Measurements from ENCODE around the gene CLEC4F.

Gene CLEC4F

GRCh38 chr2:70850925-70851324 is 30.5 kb upstream of the CLEC4F start:
- TF ChIP-seq, protein P1, sequence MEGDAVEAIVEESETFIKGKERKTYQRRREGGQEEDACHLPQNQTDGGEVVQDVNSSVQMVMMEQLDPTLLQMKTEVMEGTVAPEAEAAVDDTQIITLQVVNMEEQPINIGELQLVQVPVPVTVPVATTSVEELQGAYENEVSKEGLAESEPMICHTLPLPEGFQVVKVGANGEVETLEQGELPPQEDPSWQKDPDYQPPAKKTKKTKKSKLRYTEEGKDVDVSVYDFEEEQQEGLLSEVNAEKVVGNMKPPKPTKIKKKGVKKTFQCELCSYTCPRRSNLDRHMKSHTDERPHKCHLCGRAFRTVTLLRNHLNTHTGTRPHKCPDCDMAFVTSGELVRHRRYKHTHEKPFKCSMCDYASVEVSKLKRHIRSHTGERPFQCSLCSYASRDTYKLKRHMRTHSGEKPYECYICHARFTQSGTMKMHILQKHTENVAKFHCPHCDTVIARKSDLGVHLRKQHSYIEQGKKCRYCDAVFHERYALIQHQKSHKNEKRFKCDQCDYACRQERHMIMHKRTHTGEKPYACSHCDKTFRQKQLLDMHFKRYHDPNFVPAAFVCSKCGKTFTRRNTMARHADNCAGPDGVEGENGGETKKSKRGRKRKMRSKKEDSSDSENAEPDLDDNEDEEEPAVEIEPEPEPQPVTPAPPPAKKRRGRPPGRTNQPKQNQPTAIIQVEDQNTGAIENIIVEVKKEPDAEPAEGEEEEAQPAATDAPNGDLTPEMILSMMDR (IDR thresholded peaks at IDR 0.05) = no peak

DNA sequence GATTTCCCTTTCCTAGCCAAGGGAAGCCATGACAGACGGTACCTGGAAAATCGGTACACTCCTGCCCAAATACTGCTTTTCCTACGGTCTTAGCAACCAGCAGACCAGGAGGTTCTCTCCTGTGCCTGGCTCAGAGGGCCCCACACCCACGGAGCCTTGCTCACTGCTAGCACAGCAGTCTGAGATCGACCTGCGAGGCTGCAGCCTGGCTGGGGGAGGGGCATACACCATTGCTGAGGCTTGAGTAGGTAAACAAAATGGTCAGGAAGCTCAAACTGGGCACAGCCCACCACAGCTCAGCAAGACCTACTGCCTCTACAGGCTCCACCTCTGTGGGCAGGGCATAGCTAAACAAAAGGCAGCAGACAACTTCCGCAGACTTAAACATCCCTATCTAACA is 22.0 kb upstream of the CLEC4F start:
- TF ChIP-seq, protein P1 (IDR thresholded peaks at IDR 0.05) = no peak

GRCh38 chr2:70837980-70838925 is 17.9 kb upstream of the CLEC4F start:
- TF ChIP-seq, protein P1 (IDR thresholded peaks at IDR 0.05) = no peak

GRCh38 chr2:70835643-70836042 is 15.2 kb upstream of the CLEC4F start, which contains the start of gene CD207:
Gene CD207, minus strand, starts transcription at chr2:70835816. Its CDS starts 40 bp downstream, at chr2:70835776.
- TF ChIP-seq, protein P1 (IDR thresholded peaks at IDR 0.05) = no peak

- TF ChIP-seq, protein P1 (IDR thresholded peaks at IDR 0.05) = no peak
Measured at GRCh38 chr2:70834881-70835280, 14.5 kb upstream of the CLEC4F start.

- TF ChIP-seq, protein P1 (IDR thresholded peaks at IDR 0.05) = no peak
Measured at GRCh38 chr2:70834106-70834505, 13.7 kb upstream of the CLEC4F start.

DNA sequence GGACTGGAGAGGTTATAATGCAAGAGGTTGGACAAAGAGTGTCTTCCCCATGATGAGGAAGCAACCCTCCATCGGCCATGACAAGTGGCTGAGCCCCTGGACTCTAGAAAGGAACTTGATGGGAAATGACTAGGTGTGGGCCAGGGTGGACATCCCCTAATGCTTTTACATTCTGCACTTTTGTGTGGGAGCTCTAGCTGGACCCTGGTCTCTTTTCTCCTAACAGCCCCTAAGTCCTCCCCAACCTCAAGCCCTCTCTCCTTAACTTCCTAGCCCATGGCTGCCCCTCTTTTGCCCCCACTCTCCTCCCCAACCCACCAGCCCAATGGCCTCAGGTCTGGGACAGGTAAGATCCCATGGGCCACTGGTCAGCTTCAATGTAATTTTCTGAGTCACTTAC is 12.8 kb upstream of the CLEC4F start:
- TF ChIP-seq, protein P1 (IDR thresholded peaks at IDR 0.05) = no peak

All from LNCAP (cell line).